ENCODE measurements around the gene MBD5.
A peak's percentile ranks its signal among the peaks of the same experiment; 100 is the strongest.

Gene MBD5

DNA sequence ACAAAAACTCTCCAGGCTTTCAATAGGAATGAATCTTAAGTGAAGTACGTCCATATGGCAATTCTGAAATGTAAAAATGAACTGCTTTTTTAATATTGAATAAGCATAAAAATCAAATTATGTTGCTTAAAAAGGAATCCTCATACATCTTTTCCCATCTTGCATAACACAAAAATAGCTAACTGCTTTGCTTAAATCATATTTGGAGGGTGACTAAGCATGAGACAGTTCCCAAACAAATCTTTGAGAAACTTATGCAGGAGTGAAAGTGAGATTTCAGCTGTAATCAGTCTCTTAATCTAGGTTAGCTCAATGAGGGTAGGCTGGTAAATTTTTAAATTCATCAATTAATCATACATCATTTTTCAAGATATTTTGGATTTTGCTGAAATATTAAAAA is 111.5 kb downstream of the MBD5 start:
- no peak for DNase-seq

DNA sequence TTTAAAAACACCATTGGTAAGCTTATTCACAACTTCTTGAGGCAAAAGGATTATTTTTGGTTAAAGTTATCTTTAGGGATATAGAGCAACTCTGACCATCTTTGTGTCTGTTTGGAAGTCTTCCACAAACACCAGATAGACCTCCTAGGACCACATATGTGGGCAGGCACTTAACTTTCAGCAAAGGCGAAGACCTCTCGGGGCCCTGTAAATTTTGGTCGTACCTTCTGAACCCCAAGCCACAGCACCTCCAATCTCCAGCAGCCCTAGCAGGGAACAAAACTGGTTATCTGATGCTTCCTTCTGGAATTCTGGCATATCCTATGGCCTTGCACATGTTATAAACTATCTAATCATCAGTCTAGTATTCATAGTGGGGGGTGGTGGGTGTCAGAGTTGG is 114.8 kb downstream of the MBD5 start:
- DNase-seq: no peak

DNA sequence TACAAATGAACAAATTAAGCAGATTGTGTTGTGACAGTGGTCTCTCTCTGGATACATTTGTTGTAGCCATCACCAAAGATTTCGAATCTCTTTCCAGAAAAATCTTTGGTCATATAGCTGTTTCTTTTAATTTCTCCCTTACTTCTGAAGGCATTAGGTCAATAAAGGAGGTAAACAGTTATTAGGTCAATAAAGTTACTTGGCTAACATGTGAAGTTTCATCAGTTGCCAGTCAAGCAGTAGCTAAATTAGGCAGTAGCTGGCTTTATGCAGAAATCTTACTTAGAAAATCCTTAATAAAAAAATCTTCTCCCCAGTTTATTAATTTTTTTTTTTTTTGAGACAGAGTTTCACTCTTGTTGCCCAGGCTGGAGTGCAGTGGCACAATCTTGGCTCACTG is 115.5 kb downstream of the MBD5 start:
- no peak for DNase-seq

DNA sequence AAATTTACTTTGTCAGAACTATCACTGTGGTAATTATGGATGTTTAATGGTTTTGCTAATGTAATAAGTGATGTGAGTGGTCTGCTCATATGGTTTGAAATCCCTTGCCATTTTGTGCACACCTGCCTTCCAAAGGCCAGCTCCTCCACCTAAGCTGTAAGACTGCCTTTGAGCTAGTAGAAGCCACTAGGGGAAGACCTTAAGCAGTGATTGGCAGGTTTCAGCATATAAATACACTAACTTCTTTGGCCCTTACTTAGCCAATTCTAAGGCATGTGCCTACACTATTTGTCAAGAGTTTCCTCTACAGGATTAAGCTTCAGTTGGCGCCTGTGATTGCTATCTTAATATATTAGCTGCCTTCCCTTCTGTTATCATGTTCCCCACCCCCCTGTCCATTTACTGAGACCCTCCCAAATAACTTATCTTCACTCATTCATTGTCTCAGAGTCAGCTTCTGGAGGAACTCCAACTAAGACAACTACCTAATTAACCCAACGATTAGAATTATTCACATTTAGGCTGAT is 141.1 kb downstream of the MBD5 start:
- DNase-seq: no peak

DNA sequence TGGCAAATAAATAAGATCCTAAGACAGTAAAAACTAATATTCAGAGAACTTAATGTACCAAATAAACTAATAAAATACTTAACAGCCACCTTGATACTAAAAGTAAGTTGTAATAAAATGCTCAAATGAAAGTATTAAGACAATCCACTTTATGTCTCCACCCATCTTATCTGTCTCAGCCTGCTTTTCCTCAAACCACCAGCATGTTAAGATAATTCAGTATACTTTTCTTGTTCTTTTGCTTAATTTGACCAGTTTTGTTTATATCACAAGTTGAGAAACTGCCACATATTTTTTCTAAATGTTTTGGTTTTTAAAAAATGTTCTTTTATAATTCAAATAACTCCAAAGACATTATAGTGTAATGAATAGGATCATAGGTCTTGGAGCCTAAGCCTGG is 142.0 kb downstream of the MBD5 start:
- DNase-seq: no peak

DNA sequence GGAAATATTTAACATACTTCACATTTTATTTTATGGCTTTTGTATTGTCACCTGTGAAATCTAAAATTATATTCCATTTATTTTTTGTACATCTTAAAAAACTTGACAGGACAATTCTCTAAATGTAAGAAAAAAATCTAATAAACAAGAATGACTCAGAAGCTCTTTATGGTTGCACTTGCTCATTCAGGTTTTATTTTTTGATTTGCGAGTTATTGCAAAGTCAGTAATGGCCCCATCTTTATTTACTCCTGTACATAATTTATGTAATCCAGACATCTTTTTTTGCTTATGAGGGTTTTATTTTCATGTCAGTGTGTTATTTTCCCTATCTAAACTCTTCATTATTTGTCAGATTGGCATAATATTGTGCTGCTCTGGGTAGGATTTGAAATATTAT is 145.1 kb downstream of the MBD5 start:
- DNase-seq: no peak

DNA sequence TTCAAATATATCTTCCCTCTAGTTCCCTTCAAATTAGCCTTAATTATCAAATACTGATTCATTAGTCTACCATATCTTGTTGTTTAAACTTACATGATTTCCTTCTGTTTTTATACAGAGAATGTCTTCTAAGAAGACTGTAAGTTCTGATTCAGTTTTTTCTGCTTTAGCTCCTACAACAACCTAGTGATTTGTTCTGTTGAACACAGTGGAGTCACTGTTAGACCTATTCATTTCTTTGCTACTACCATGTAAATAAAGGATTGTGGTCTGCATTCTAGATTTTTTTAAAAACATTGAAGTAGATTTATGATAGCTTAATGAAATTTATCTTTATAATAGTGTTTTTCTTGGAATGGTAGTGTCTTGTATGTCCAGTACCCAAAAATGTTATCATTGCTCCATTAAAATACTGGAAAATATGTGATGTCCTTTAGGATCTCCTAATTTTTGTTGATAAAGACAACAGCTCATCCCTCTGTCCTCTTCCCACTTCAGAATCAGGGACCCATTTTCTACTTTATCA is 146.4 kb downstream of the MBD5 start:
- no peak for DNase-seq

DNA sequence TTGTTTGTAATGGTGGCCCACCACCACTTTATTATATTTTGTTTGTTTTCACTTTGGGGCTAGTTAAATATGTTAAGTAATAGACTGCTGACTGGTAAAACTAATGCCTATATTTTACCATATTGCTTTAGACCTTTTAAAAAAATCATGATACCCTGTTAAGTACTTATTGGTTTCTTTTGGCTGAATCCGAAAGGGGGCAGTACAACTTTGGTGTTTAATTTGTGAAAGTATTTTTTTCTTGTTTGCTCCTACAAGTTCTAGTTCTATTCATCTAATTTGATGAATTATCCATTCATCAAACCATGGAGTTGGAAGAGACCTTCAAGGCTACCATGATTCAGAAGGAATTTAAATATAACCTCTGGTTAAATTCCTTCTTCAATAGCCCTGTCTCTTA is 147.0 kb downstream of the MBD5 start:
- no peak for DNase-seq

DNA sequence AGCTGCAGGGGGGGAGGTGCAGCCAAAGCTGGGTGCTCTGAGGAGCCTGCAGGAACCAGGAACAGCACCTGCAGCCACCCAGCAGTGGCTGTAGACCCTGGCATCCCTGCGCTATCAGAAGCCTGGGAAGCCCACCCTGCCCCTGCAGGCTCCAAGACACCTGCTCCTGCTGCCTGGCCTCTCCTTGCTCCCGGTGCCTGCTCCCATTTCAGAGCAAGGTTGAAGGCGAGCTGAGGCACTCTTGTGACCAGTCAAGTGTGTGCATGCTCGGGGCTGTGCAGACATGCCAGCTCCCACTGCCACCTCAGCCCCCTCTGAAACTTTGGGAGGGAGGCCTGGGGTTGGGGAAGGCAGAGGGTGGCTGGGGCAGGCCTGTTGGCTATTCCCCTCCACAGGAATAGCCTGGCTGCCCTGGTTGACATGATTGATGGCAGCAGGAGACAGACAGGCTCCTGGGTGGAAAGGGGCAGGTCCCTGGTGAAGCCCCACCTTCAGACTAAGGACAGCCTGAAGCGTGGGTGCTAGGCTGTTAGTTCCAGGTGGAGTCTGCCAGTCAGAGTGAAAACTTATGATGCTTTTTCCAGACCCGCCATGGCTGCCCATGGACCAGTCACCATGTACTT is 151.4 kb downstream of the MBD5 start:
- DNase-seq: no peak

DNA sequence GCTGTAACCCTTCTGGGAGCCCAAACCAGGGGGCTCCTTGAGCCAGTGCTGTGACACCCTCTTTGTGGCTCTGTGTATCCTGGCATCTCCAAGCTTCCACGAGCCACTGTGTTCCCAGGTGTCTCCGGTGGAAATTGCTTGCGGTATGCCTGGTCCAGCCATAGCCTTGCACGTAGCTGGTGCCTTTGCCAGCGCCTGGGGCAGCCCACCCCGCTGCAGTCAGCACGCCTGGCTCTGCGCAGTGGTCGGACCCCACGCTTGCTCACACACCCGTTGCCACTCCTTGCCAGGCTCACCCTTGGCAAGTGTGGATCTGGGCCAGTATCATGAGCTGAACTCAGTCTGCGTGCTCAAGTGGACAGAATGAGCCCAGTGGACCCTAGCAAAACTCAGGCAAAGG is 152.3 kb downstream of the MBD5 start:
- no peak for DNase-seq

DNA sequence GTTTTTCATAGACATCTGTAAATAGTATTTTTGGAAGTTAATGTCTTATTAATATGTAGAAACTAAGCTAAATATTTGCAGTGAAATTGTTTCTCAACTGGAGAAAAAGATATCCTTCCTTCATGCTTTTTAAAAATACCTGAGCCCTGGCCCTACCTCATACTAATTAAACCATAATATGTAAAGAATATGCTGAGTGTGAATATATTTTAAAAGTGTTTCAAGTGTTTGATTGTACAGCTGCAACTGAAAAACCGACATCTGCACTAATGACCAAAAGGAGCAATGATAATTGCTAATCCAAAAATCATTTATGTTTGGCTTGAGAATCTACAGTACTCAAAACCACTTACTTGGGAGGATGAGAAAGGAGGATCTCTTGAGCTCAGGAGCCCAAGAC is 156.7 kb downstream of the MBD5 start:
- DNase-seq: no peak

DNA sequence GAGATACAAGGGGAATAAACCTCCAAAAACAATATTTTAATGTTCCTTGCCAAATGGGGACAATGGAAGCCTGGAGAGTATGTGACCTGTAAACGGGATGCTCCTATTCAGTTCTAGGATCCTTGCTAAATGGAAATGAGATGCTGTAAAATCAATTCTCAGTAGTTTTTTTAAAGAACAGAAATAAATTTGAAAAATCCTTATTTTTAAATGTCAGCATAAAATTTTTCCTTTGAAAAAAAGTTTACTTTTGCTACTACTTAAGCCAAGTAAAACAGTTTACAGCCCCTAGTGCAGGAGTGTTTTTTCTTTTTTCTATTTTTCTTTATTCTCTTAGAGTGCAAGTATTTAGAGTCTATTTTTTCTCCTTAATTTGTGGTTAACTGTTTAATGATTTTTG is 158.8 kb downstream of the MBD5 start:
- no peak for DNase-seq

DNA sequence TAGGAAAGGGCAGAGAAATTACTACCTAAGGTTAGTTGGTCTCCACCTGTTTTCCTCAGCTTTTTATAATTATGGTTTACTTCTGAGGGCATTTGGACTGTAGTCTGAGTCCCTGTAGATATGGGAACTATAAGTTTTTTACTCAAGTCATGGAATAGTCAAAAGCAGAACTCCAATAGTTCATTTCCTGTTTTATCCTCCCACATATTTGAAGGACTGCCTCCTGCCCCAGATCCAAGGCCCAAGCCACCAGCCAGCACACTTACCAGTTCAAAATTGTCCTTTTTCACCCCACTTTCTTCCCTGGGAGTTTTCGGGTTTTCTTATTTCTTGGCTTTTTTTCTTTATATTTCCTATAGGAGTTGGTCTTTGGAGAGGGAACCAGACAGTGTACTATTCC is 164.1 kb downstream of the MBD5 start:
- DNase-seq: no peak

DNA sequence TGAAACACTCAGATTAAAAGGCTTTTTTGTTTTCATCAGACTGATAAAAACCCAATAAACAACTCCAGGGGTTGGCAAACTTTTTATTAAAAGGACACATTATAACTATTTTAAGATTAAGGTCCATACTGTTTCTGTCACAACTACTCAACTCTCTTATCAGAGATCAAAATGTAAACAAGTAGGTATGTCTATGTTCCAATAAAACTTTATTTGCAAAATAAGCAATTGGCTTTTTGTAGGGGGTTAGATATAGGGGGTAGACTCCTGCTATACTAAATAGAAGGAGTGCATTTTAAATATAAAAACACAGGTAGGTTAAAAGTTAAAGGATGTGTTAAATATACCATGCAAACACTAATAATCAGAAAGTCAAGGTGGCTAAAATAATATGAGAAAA is 174.0 kb downstream of the MBD5 start:
- no peak for DNase-seq

DNA sequence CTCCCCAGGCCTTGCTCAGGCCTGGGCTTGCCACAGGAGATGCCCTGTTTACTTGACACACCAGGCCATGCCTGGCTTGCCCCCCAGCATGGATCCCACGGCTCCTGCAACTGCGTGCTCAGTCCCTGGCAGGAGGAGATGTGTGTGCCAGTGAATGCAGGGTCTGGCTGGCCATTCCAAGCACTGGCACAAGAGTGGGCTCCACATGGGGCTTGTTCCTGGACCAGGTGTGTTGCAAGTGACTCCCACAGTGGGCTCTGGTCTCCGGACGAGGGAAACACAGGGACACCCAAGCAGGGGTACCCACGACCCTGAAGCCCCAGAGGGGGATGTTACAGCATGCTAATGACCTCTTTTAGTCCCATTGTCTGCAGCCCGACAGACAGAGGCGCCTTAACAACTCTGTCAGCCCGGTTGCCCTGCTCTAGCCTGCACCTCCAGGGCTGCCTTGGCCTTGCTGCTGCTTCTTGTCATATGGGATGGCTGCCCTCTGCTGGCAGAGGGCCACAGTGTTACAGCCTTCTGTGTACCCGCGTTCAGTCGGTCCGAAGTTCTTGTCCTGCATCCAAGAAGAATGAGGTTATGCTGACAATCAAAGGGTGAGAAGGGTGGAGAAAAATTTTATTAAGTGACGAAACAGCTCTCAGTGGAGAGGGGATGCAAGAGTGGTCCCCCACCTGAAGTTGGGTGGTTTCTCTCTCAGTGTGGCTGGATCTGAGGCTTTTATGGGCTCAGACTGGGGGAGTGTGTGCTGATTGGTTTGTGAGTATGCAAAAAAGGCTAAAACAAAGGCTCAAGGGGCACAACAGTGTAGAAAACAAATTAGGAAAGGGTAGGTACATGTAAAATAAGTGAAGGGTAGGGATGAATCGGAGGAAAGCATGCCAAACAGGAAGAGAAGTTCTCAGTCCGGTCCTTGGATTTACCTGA is 180.4 kb downstream of the MBD5 start:
- peak; percentile 31 for DNase-seq

DNA sequence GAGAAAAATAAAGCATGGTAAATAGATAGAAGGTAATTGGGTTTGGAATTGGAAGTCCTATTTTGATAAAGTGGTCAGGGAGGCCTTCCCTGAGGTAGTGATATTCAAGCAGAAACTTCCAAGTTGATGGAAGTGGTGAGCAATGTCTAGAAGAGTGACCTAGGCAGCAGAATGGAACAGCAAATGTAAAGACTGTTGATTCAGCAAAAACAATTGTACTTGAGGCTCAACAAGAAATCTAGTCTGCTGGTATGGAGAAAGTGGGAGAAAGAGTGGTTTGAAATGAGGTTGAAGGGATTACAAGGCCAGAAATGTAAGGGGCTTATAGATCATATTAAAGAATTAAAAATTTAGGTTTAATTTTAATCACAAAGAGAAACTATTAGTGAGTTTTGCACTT is 181.3 kb downstream of the MBD5 start:
- no peak for DNase-seq

DNA sequence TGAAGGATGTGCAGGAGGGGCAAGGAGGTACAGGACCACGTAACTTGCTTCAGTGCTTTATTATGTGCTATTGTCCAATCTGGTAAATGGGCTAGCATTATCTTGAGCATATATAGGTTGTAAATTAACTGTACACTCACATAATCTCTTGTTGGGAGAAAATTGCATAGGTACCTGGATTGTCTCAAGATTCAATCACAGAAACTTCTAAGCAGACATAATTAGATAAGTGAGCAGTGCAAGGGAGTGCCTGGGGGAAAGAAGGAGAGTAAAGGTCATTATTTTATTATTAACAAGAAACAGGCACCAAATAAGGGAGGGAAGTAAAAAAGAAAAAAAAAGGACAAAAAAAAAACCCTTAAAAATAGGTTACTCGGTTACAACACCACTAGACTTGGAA is 186.2 kb downstream of the MBD5 start:
- no peak for DNase-seq

DNA sequence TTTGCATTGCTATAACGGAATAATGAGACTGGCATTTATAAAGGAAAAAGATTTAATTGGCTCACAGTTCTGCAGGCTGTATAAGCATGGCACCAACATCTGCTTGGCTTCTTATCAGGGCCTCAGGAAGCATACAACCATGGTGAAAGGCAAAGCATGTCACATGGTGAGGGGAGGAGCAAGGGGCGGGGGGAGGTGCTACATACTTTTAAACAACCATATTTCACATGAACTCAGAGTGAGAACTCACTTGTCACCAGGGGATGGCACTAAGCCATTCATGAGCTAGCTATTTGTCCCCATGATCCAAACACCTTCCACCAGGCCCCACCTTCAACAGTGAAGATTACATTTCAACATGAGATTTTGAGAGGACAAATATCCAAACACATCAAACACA is 188.7 kb downstream of the MBD5 start:
- no peak for DNase-seq

DNA sequence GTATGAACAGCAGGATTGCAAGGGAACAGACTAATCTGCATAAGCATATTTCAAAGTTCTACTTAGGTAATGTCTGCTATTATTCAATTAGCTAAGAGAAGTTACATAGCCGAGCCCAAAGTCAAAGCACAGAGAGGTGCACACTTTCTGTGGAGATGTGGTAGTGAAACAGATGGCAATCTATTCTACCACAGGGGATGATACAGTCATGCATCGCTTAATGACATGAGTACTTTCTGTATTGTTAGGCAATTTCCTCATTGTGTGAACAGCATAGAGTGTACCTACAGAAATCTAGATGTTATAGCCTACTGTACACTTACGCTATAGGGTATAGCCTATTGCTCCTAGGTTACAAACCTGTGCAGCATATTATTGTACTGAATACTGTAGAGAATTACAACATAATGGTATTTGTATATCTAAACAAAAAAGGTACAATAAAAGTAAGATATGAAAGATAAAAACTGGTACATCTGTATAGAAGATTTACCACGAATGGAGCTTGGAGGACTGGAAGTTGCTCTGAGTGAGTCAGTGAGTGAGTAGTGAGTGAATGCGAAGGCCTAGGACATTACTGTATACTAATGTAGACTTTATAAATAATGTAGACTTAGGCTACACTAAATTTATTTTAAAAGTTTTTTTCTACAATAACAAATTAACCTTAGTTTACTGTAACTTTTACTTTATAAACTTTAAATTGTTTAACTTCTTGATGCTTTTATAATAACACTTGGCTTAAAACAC is 197.6 kb downstream of the MBD5 start:
- no peak for DNase-seq

DNA sequence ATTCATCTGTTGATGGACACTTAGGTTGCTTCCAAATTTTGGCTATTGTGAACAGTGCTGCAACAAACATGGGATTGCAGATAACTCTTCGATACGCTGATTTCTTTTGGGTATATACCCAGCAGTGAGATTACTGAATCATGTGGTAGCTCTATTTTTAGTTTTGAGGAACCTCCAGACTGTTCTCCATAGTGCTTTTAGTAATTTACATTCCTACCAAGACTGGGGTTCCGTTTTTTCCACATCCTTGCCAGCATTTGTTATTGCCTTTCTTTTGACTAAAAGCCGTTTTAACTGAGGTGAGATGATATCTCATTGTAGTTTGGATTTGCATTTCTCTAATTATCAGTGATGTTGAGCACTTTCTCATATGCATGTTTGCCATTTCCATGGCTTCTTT is 200.3 kb downstream of the MBD5 start:
- no peak for DNase-seq

DNA sequence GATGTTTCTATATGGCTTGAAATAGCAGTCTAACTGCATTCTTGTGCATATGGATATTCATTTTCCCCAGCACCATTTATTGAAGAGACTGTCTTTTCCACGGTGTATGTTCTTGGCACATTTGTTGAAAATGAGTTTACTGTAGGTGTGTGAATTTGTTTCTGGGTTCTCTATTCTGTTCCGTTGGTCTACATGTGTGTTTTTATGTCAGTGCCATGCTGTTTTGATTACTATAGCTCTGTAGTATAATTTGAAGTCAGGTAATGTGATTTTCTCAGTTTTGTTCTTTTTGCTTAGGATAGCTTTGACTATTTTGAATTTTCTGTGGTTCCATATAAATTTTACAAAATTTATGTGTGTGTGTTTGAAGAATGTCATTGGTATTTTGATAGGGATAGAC is 201.0 kb downstream of the MBD5 start:
- no peak for DNase-seq

DNA sequence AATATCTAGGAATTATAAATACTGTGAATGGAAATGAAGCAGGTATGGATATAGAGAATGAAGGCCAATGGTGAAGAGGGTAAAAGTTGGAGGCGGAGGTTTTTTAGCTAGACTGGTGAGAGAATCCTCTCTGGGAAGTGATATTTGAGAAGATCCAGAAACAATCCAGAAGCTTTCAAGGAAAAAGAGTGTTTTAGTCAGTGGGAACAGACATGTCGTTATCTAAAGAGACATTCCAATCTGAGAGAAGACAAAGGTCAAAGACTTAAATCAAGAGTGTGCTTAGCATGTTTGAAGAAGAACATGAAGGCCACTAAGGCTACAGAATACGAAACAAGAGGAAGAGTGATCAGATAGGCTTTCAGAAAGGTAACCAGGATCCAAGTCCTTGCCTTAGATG is 211.0 kb downstream of the MBD5 start:
- no peak for DNase-seq

DNA sequence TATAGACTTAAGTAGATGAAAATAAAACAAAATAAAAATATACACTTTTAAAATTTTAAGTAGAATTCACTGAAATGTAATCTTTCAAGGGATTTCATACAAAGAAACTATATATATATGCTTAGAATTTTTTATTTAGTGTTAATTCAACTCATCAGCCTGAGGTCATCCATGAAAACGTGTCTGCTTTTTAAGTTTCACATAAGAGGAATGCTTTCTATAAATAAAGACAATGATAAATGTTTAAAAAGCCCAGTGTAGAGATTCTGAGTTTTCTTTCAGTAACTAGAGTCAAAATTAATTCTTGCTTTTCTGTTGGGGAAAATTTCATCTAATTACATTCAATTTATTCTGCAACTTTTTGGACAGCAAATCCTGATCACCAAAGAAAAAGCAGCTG is 213.3 kb downstream of the MBD5 start:
- no peak for DNase-seq

DNA sequence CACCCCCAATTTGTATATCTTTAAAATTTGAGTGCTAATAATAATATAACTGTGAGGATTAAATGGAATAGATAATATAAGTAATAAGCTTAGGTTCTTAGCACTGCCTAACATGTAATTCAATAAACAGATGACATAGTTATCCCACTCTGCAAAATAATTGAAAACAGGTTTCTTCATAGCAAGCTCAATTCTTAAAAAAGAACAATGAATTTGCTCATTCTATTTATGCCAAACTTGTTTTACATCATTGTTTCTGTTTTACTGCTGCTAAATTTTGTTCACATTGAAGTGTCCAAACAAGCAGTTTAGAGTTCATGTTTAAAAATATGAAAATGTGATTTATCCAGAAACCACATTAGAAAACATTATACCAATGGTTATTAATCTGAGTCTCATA is 217.0 kb downstream of the MBD5 start:
- DNase-seq: no peak
